Measurements from ENCODE around the gene CORO7. TPM values are rescaled to one million over a fixed set of nuclear protein-coding genes. Genes with fewer than 3 reads are reported as not detected.
"Not testable (repeated sequence)": the region's sequence is repeated elsewhere in the genome, so short reads cannot be mapped to it uniquely, and the experiment has no call there.

Gene CORO7
- total and polyA plus RNA-seq, 4 donors, result 22.7 to 61.8 (median 42.1) TPM

DNA sequence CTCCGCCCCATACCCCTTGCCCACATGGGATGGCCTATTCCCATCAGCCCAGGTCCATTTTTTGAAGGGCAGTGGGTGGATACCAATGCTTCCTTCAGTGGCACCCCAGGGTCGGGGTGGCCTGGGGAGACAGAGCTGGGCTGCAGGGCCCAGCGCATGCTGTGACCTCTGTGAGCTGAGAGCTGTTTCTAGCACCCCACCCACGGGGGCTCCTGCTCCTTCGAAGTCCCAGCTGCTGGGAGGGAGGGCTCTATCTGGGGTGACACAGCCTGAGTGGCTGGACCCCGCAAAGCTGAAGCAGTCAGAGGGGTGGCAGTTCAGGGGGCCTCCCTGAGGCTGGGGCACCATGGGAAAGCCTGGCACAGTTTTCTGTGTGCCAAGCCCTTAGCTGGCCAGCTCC, 76.0 kb downstream of the CORO7 start:
- H3K27ac ChIP-seq (ENCODE audit: low read depth, low read length), result no peak overlapping the region
- WGBS (ENCODE audit: insufficient coverage), result 88% methylated on average over 6 of the region's 6 CpGs
- DNase-seq (ENCODE audit: low read depth in 4 of 6, low spot score in 6 of 6), result no peak
- H3K4me3 ChIP-seq (ENCODE audit: low read depth, low read length), result no peak overlapping the region
- H3K36me3 ChIP-seq (ENCODE audit: control insufficient read depth, insufficient read depth, low read length), result peaks cover 69% of the 10 kb centered on the region
- peaks cover 1% of the 10 kb centered on the region for H3K9me3 ChIP-seq (ENCODE audit: control insufficient read depth, insufficient read depth, low read length)
- peaks cover 37% of the 10 kb centered on the region for H3K4me1 ChIP-seq (ENCODE audit: control insufficient read depth, insufficient read depth, low read length)
- no peaks in the 10 kb centered on the region for H3K27me3 ChIP-seq (ENCODE audit: control insufficient read depth, insufficient read depth, low read length)

DNA sequence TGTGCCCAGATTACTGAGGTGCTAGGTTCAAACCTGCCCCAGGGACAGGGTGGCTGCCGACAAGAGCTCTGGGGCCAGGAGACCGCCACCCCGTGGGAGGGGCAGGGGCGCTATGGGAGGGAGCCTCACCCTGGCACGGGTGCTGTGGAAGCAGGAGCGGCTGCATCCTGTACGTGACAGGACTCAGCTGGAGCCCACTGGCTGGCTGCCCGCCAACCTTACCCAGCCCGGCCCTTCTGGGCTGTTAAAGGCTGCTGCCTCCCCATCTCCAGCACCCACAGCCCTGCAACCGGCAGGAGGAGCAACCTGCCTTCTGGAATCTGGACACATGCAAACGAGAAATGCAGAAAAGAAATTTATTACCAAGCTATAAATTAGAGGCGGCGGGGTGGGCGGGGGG, 76.5 kb downstream of the CORO7 start:
- Histone ChIP-seq H3K4me1 (ENCODE audit: control insufficient read depth, insufficient read depth, low read length) (peaks cover 32% of the 10 kb centered on the region), H3K9me3 (ENCODE audit: control insufficient read depth, insufficient read depth, low read length) (peaks cover 1% of the 10 kb centered on the region), H3K27me3 (ENCODE audit: control insufficient read depth, insufficient read depth, low read length) (no peaks in the 10 kb centered on the region), H3K4me3 (ENCODE audit: low read depth, low read length) (no peak overlapping the region), H3K27ac (ENCODE audit: low read depth, low read length) (peak overlapping the region; percentile 25), H3K36me3 (ENCODE audit: control insufficient read depth, insufficient read depth, low read length) (peaks cover 71% of the 10 kb centered on the region)
- peak in 2 of 6 donors; percentile 79 to 83 for DNase-seq (ENCODE audit: low read depth in 4 of 6, low spot score in 6 of 6)
- 30% methylated on average over 12 of the region's 14 CpGs for WGBS (ENCODE audit: insufficient coverage)

DNA sequence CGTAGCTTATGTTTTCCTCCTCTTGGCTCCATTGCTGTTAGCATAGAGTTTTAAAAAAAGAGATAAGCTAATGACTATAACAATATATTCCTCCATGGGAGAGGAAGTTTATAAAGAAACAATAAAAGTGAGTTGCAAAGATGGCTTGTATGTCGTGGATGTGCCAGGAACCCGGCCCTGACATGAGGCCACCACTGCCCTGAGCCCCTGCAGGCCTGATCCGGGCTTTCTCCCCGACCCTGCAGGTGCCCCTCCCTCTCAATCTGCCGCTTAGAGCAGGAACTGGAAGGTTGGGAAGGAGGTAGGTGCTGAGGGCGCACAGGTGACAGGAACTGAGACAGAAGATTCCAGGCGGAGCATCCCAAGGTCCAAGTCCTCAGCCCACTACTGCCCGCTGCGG, 76.9 kb downstream of the CORO7 start:
- Histone ChIP-seq H3K4me3 (ENCODE audit: low read depth, low read length) (no peak overlapping the region), H3K27me3 (ENCODE audit: control insufficient read depth, insufficient read depth, low read length) (no peaks in the 10 kb centered on the region), H3K4me1 (ENCODE audit: control insufficient read depth, insufficient read depth, low read length) (peaks cover 28% of the 10 kb centered on the region), H3K9me3 (ENCODE audit: control insufficient read depth, insufficient read depth, low read length) (peaks cover 1% of the 10 kb centered on the region), H3K36me3 (ENCODE audit: control insufficient read depth, insufficient read depth, low read length) (peaks cover 75% of the 10 kb centered on the region), H3K27ac (ENCODE audit: low read depth, low read length) (peak overlapping the region; percentile 25)
- DNase-seq (ENCODE audit: low read depth in 4 of 6, low spot score in 6 of 6), result no peak
- WGBS (ENCODE audit: insufficient coverage), result 81% methylated on average over 8 of the region's 10 CpGs

DNA sequence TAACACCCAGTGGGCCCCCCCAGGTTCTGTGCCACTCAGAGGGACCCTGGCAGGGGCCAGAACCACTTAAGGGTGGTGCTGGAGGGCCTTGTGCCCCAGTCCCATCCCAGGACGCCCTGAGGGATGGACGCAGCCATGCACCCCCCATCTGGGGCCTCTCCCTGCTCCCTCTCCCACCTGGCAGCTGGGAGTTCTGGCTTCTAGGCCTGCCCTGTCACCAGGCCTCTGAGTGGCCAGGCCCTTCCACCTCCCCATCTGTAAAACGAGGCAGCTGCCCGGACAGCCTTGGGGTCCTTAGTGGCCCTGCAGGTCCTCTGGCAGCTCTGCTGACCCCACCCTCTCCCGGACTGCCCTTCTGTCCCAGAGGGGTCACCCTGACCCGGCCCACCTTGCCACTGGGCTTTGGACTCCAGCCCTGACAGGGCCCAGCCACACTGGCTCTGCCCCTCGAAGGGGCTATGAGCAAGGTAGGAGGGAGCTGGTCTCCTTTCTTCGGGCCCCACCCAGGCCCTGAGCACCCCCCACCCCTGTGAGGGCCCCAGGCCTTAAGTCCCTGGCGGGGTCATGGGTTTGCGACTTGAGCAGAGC, 77.6 kb downstream of the CORO7 start:
- no peak for DNase-seq (ENCODE audit: low read depth in 4 of 6, low spot score in 6 of 6)
- Histone ChIP-seq H3K9me3 (ENCODE audit: control insufficient read depth, insufficient read depth, low read length) (no peaks in the 10 kb centered on the region), H3K27ac (ENCODE audit: low read depth, low read length) (no peak overlapping the region), H3K4me1 (ENCODE audit: control insufficient read depth, insufficient read depth, low read length) (peaks cover 28% of the 10 kb centered on the region), H3K36me3 (ENCODE audit: control insufficient read depth, insufficient read depth, low read length) (peaks cover 77% of the 10 kb centered on the region), H3K27me3 (ENCODE audit: control insufficient read depth, insufficient read depth, low read length) (no peaks in the 10 kb centered on the region), H3K4me3 (ENCODE audit: low read depth, low read length) (no peak overlapping the region)
- WGBS (ENCODE audit: insufficient coverage), result 86% methylated on average over 10 of the region's 10 CpGs

DNA sequence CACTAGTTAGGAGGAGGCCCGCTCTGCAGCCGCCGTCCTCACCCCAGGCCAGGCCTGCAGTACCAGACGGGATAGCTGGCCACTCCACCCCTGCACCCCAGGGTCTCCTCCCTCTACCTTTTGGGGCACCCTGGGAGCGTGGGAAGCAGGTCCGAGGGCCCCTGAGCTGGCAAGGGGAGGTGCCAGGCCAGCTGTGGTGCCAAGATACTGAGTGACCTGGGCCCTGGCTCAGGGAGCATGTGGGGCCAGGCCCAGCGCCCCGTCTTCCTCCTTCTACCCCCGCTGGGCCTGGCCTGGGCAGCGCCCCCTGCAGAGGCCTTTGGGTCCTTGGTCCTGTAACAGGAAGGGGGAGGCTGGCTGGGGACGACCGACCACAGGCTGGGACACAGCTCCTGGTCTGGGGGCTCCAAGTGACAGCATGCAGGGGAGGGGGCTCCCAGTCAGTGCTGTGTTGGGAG, 78.2 kb downstream of the CORO7 start:
- peaks cover 28% of the 10 kb centered on the region for H3K4me1 ChIP-seq (ENCODE audit: control insufficient read depth, insufficient read depth, low read length)
- H3K36me3 ChIP-seq (ENCODE audit: control insufficient read depth, insufficient read depth, low read length), result peaks cover 81% of the 10 kb centered on the region
- no peaks in the 10 kb centered on the region for H3K27me3 ChIP-seq (ENCODE audit: control insufficient read depth, insufficient read depth, low read length)
- 78% methylated on average over 8 of the region's 12 CpGs for WGBS (ENCODE audit: insufficient coverage)
- H3K9me3 ChIP-seq (ENCODE audit: control insufficient read depth, insufficient read depth, low read length), result no peaks in the 10 kb centered on the region
- no peak overlapping the region for H3K27ac ChIP-seq (ENCODE audit: low read depth, low read length)
- no peak for DNase-seq (ENCODE audit: low read depth in 4 of 6, low spot score in 6 of 6)
- no peak overlapping the region for H3K4me3 ChIP-seq (ENCODE audit: low read depth, low read length)

DNA sequence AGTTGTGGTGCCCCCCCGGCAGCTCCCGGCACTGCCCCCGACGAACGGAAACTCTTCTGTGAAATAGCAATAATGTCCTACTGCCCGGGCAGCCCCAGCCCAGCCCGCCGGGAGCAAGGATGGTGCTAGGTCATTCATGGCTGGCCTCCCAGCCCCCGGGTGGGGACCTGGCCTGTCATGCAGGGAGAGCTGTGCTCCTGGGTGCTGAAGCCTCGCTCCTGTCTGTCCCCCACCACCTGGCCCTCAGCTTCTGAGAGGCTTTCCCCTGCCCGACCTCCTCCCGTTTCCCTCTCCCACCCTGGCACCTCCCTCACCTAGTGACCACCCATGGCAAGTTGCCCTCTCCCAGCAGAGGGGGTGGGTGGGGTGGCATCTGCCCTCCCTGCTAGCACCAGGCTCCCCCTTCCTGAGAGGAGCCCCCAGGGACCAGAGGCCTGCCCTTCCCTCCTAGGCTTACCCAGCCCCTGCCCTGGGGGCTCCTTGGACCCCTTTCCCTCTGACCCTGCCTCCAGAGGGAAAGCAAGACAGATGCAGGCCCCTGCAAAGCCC, 78.8 kb downstream of the CORO7 start:
- Histone ChIP-seq H3K27ac (ENCODE audit: low read depth, low read length) (no peak overlapping the region), H3K27me3 (ENCODE audit: control insufficient read depth, insufficient read depth, low read length) (no peaks in the 10 kb centered on the region), H3K9me3 (ENCODE audit: control insufficient read depth, insufficient read depth, low read length) (no peaks in the 10 kb centered on the region), H3K4me3 (ENCODE audit: low read depth, low read length) (no peak overlapping the region), H3K36me3 (ENCODE audit: control insufficient read depth, insufficient read depth, low read length) (peaks cover 83% of the 10 kb centered on the region), H3K4me1 (ENCODE audit: control insufficient read depth, insufficient read depth, low read length) (peaks cover 27% of the 10 kb centered on the region)
- no peak for DNase-seq (ENCODE audit: low read depth in 4 of 6, low spot score in 6 of 6)
- 81% methylated on average over 11 of the region's 12 CpGs for WGBS (ENCODE audit: insufficient coverage)

DNA sequence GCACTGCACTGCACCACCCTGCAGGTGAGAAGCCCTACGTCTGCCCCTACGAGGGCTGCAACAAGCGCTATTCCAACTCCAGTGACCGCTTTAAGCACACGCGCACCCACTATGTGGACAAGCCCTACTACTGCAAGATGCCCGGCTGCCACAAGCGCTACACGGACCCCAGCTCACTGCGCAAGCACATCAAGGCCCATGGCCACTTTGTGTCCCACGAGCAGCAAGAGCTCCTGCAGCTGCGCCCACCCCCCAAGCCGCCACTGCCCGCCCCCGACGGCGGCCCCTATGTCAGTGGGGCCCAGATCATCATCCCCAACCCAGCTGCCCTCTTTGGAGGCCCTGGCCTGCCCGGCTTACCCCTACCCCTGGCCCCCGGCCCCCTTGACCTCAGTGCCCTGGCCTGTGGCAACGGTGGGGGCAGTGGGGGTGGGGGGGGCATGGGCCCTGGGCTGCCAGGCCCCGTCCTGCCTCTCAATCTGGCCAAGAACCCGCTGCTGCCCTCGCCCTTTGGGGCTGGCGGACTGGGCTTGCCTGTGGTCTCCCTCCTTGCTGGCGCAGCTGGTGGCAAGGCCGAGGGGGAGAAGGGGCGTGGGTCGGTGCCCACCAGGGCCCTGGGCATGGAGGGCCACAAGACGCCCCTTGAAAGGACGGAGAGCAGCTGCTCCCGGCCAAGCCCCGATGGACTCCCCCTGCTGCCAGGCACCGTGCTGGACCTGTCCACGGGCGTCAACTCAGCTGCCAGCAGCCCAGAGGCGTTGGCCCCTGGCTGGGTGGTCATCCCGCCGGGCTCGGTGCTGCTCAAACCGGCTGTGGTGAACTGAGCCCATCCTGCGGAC, 79.5 kb downstream of the CORO7 start:
- Histone ChIP-seq H3K9me3 (ENCODE audit: control insufficient read depth, insufficient read depth, low read length) (no peaks in the 10 kb centered on the region), H3K36me3 (ENCODE audit: control insufficient read depth, insufficient read depth, low read length) (peaks cover 89% of the 10 kb centered on the region), H3K27me3 (ENCODE audit: control insufficient read depth, insufficient read depth, low read length) (no peaks in the 10 kb centered on the region), H3K4me3 (ENCODE audit: low read depth, low read length) (no peak overlapping the region), H3K4me1 (ENCODE audit: control insufficient read depth, insufficient read depth, low read length) (peaks cover 27% of the 10 kb centered on the region), H3K27ac (ENCODE audit: low read depth, low read length) (no peak overlapping the region)
- DNase-seq (ENCODE audit: low read depth in 4 of 6, low spot score in 6 of 6), result no peak
- WGBS (ENCODE audit: insufficient coverage), result 87% methylated on average over 34 of the region's 41 CpGs

DNA sequence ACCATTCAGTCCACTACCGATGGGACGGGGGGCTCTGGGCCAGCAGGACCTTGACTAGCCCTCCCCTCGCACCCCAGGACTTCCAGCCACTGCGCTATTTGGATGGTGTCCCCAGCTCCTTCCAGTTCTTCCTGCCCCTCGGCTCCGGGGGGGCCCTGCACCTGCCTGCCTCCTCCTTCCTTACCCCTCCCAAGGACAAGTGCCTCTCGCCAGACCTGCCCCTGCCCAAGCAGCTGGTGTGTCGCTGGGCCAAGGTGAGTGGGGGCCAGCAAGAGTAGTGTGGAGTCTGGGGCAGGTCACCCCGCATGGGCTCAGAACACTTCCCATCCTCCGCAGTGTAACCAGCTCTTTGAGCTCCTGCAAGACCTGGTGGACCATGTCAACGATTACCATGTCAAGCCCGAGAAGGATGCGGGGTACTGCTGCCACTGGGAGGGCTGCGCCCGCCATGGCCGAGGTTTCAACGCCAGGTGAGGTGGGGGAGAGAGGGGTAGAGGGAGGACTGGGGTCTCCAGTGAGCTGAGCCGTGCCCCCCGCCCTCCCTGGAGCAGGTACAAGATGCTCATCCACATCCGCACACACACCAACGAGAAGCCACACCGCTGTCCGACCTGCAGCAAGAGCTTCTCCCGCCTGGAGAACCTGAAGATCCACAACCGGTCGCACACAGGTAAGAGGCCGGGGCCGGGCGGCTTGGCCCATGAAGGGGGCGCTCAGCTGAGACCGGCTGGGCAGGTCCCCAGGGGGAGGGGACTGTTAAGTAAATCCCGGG, 81.5 kb downstream of the CORO7 start:
- no peak overlapping the region for H3K4me3 ChIP-seq (ENCODE audit: low read depth, low read length)
- H3K9me3 ChIP-seq (ENCODE audit: control insufficient read depth, insufficient read depth, low read length), result no peaks in the 10 kb centered on the region
- H3K27ac ChIP-seq (ENCODE audit: low read depth, low read length), result no peak overlapping the region
- no peaks in the 10 kb centered on the region for H3K27me3 ChIP-seq (ENCODE audit: control insufficient read depth, insufficient read depth, low read length)
- H3K4me1 ChIP-seq (ENCODE audit: control insufficient read depth, insufficient read depth, low read length), result peaks cover 21% of the 10 kb centered on the region
- DNase-seq (ENCODE audit: low read depth in 4 of 6, low spot score in 6 of 6), result no peak
- 93% methylated on average over 25 of the region's 32 CpGs for WGBS (ENCODE audit: insufficient coverage)
- peaks cover 79% of the 10 kb centered on the region for H3K36me3 ChIP-seq (ENCODE audit: control insufficient read depth, insufficient read depth, low read length)

DNA sequence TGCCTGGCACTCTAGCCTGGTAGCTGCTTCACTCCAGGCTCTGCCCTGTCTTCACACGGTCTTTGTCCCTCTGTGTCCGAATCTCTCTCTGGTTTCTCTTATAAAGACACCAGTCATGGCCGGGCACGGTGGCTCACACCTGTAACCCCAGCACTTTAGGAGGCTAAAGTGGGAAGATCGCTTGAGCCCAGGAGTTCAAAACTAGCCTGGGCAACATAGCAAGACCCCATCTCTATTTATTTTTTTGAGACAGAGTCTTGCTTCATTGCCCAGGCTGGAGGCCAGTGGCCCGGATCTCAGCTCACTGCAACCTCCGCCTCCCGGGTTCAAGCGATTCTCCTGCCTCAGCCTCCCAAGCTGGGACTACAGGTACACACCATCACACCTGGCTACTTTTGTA, 82.7 kb downstream of the CORO7 start:
- H3K27ac ChIP-seq (ENCODE audit: low read depth, low read length); H3K4me3 ChIP-seq (ENCODE audit: low read depth, low read length); H3K27me3 ChIP-seq (ENCODE audit: control insufficient read depth, insufficient read depth, low read length); DNase-seq (ENCODE audit: low read depth in 4 of 6, low spot score in 6 of 6); H3K9me3 ChIP-seq (ENCODE audit: control insufficient read depth, insufficient read depth, low read length): not testable (repeated sequence)
- peaks cover 73% of the 10 kb centered on the region for H3K36me3 ChIP-seq (ENCODE audit: control insufficient read depth, insufficient read depth, low read length)
- 100% methylated on average over 6 of the region's 9 CpGs for WGBS (ENCODE audit: insufficient coverage)
- peaks cover 21% of the 10 kb centered on the region for H3K4me1 ChIP-seq (ENCODE audit: control insufficient read depth, insufficient read depth, low read length)

Measured in spinal cord (tissue), 10 donors.